ENCODE measurements around the gene RPTOR. TPM values are rescaled to one million over a fixed set of nuclear protein-coding genes. Genes with fewer than 3 reads are reported as not detected.

RPTOR gene
- total and polyA plus RNA-seq, 10 of the 15 experiments (the other 5 are each of a cell fraction or from before 2014, with no cell fraction given), result 0.18 to 32.1 (median 7.8) TPM

GRCh38 chr17:80998748-80999535, 454.3 kb downstream of the RPTOR start (continued):
- TF ChIP-seq, protein P1, sequence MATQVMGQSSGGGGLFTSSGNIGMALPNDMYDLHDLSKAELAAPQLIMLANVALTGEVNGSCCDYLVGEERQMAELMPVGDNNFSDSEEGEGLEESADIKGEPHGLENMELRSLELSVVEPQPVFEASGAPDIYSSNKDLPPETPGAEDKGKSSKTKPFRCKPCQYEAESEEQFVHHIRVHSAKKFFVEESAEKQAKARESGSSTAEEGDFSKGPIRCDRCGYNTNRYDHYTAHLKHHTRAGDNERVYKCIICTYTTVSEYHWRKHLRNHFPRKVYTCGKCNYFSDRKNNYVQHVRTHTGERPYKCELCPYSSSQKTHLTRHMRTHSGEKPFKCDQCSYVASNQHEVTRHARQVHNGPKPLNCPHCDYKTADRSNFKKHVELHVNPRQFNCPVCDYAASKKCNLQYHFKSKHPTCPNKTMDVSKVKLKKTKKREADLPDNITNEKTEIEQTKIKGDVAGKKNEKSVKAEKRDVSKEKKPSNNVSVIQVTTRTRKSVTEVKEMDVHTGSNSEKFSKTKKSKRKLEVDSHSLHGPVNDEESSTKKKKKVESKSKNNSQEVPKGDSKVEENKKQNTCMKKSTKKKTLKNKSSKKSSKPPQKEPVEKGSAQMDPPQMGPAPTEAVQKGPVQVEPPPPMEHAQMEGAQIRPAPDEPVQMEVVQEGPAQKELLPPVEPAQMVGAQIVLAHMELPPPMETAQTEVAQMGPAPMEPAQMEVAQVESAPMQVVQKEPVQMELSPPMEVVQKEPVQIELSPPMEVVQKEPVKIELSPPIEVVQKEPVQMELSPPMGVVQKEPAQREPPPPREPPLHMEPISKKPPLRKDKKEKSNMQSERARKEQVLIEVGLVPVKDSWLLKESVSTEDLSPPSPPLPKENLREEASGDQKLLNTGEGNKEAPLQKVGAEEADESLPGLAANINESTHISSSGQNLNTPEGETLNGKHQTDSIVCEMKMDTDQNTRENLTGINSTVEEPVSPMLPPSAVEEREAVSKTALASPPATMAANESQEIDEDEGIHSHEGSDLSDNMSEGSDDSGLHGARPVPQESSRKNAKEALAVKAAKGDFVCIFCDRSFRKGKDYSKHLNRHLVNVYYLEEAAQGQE (IDR thresholded peaks at IDR 0.05; ENCODE audit: low read depth, low read length), result no peak
- TF ChIP-seq CBX3 (IDR thresholded peaks at IDR 0.05; ENCODE audit: borderline replicate concordance, low read depth) (no peak), BMI1 (IDR thresholded peaks at IDR 0.05; ENCODE audit: borderline replicate concordance) (no peak), MTA2 (IDR thresholded peaks at IDR 0.05; ENCODE audit: low read depth) (no peak)

- CTCF ChIA-PET, result no interaction called here
- no peaks in the 10 kb centered on the region; the same call in 1 of the 2 replicates for H4K20me1 ChIP-seq (ENCODE audit: control insufficient read depth, insufficient read depth)
- H3K27ac ChIP-seq (ENCODE audit: control insufficient read depth, insufficient read depth), result no peak overlapping the region
- H3K79me2 ChIP-seq (ENCODE audit: control insufficient read depth, insufficient read depth, low read length), result no peaks in the 10 kb centered on the region
- no peaks in the 10 kb centered on the region for H3K4me1 ChIP-seq (ENCODE audit: control insufficient read depth, insufficient read depth, low read length)
- RAD21 ChIA-PET (ENCODE audit: unreplicated experiment), result no interaction called here
- peaks cover 2 to 8% of the 10 kb centered on the region in 2 experiments; a peak in 3 of 4 replicates for H3K36me3 ChIP-seq (ENCODE audit: control insufficient read depth in 2 of 2, insufficient read depth in 2 of 2, low read length in 1 of 2)
- H3K4me2 ChIP-seq (ENCODE audit: control insufficient read depth, insufficient read depth), result no peak overlapping the region
- intact Hi-C loops (cut with micrococcal nuclease; ENCODE audit: unreplicated experiment), result no loop called here
- no peak overlapping the region for H2AFZ ChIP-seq (ENCODE audit: control insufficient read depth, low read depth, low read length)
- DNase-seq (ENCODE audit: low read depth, low spot score) (no peak), ATAC-seq (no peak), FAIRE-seq (no peak)
- WGBS (ENCODE audit: insufficient coverage, insufficient replicate concordance, low lambda C conversion rate, missing lambda C conversion rate), result 90% methylated on average over 40 of the region's 40 CpGs
- H3K9ac ChIP-seq (ENCODE audit: control insufficient read depth, insufficient read depth, low read length), result no peak overlapping the region
- in situ Hi-C loops (cut with MboI), result loop anchor here (25.0 kb wide), 1 partner anchor 238 kb away; the partner anchor contains the start of genes NDUFAF8 and TEPSIN
- peaks cover 0 to 5% of the 10 kb centered on the region in 2 experiments; a peak in 3 of 4 replicates for H3K27me3 ChIP-seq (replicated peaks in 1 of 2; ENCODE audit: control insufficient read depth in 2 of 2, insufficient read depth in 2 of 2, low read length in 1 of 2)
- POLR2A ChIA-PET, result no interaction called here
- SMC1A ChIA-PET (ENCODE audit: uncharacterized antibody, unreplicated experiment), result no interaction called here
- no peaks in the 10 kb centered on the region for H3K9me3 ChIP-seq (replicated peaks; ENCODE audit: control insufficient read depth, insufficient read depth, low read length)
- no TSS peak for BruUV-seq (replicated peaks)
- no peak overlapping the region for H3K4me3 ChIP-seq
- TF ChIP-seq, protein P2, sequence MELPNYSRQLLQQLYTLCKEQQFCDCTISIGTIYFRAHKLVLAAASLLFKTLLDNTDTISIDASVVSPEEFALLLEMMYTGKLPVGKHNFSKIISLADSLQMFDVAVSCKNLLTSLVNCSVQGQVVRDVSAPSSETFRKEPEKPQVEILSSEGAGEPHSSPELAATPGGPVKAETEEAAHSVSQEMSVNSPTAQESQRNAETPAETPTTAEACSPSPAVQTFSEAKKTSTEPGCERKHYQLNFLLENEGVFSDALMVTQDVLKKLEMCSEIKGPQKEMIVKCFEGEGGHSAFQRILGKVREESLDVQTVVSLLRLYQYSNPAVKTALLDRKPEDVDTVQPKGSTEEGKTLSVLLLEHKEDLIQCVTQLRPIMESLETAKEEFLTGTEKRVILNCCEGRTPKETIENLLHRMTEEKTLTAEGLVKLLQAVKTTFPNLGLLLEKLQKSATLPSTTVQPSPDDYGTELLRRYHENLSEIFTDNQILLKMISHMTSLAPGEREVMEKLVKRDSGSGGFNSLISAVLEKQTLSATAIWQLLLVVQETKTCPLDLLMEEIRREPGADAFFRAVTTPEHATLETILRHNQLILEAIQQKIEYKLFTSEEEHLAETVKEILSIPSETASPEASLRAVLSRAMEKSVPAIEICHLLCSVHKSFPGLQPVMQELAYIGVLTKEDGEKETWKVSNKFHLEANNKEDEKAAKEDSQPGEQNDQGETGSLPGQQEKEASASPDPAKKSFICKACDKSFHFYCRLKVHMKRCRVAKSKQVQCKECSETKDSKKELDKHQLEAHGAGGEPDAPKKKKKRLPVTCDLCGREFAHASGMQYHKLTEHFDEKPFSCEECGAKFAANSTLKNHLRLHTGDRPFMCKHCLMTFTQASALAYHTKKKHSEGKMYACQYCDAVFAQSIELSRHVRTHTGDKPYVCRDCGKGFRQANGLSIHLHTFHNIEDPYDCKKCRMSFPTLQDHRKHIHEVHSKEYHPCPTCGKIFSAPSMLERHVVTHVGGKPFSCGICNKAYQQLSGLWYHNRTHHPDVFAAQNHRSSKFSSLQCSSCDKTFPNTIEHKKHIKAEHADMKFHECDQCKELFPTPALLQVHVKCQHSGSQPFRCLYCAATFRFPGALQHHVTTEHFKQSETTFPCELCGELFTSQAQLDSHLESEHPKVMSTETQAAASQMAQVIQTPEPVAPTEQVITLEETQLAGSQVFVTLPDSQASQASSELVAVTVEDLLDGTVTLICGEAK (IDR thresholded peaks at IDR 0.05; ENCODE audit: borderline replicate concordance), result no peak
- TF ChIP-seq, protein P3, sequence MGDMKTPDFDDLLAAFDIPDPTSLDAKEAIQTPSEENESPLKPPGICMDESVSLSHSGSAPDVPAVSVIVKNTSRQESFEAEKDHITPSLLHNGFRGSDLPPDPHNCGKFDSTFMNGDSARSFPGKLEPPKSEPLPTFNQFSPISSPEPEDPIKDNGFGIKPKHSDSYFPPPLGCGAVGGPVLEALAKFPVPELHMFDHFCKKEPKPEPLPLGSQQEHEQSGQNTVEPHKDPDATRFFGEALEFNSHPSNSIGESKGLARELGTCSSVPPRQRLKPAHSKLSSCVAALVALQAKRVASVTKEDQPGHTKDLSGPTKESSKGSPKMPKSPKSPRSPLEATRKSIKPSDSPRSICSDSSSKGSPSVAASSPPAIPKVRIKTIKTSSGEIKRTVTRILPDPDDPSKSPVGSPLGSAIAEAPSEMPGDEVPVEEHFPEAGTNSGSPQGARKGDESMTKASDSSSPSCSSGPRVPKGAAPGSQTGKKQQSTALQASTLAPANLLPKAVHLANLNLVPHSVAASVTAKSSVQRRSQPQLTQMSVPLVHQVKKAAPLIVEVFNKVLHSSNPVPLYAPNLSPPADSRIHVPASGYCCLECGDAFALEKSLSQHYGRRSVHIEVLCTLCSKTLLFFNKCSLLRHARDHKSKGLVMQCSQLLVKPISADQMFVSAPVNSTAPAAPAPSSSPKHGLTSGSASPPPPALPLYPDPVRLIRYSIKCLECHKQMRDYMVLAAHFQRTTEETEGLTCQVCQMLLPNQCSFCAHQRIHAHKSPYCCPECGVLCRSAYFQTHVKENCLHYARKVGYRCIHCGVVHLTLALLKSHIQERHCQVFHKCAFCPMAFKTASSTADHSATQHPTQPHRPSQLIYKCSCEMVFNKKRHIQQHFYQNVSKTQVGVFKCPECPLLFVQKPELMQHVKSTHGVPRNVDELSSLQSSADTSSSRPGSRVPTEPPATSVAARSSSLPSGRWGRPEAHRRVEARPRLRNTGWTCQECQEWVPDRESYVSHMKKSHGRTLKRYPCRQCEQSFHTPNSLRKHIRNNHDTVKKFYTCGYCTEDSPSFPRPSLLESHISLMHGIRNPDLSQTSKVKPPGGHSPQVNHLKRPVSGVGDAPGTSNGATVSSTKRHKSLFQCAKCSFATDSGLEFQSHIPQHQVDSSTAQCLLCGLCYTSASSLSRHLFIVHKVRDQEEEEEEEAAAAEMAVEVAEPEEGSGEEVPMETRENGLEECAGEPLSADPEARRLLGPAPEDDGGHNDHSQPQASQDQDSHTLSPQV (IDR thresholded peaks at IDR 0.05), result no peak
These were observed 455.1 kb downstream of the RPTOR start for GRCh38 chr17:80999536-81000333.
